GM12865 (cell line): Measurements from ENCODE around the gene SLC25A27.
A peak's percentile ranks its signal among the peaks of the same experiment; 100 is the strongest.

Source experiments
- DNase-seq: peaks from one replicate; pipeline ENCODE4 v3.0.0; 2010; ENCODE audit warnings: low read depth
- H3K4me3 ChIP-seq: 2 replicates; pipeline ENCODE4 v1.5.1; 2011; ENCODE audit warnings: mild to moderate bottlenecking, low read depth, low read length, control low read depth
- CTCF ChIP-seq: IDR thresholded peaks from 2 replicates; pipeline ENCODE4 v1.5.1; 2011; ENCODE audit warnings: low read length, control low read depth, low read depth, inconsistent platforms; ENCODE audit not compliant: insufficient read depth; ENCODE audit errors: missing control alignments

Gene SLC25A27

GRCh38 chr6:46652603-46653438 is at the start of gene SLC25A27, which contains the start of gene CYP39A1:
Gene SLC25A27, plus strand, starts transcription at chr6:46652975. Its CDS starts 218 bp downstream, at chr6:46653193.
Gene CYP39A1, minus strand, starts transcription at chr6:46652818. Its CDS starts 236 bp downstream, at chr6:46652582.
- DNase-seq: peak; percentile 79
- TF ChIP-seq CTCF: no peak
- H3K4me3 ChIP-seq: peak within 1 kb of the TSS; percentile 60

- TF ChIP-seq CTCF: no peak
- DNase-seq: peak; percentile 41
- no peak overlapping the region for H3K4me3 ChIP-seq
These were observed 47.5 kb upstream of the SLC25A27 start for GRCh38 chr6:46605091-46605797.

GRCh38 chr6:46606338-46606737 is 46.4 kb upstream of the SLC25A27 start:
- no peak for TF ChIP-seq CTCF
- DNase-seq: no peak

GRCh38 chr6:46610862-46611553 is 41.8 kb upstream of the SLC25A27 start:
- no peak for TF ChIP-seq CTCF
- no peak overlapping the region for H3K4me3 ChIP-seq
- DNase-seq: no peak

More at GRCh38 chr6:46606338-46606737, 46.4 kb upstream of the SLC25A27 start:
- no peak overlapping the region for H3K4me3 ChIP-seq

GRCh38 chr6:46612645-46613044 is 40.1 kb upstream of the SLC25A27 start:
- no peak overlapping the region for H3K4me3 ChIP-seq
- no peak for DNase-seq
- TF ChIP-seq CTCF: no peak

- H3K4me3 ChIP-seq: no peak overlapping the region
- no peak for DNase-seq
- TF ChIP-seq CTCF: no peak
These were observed 34.0 kb upstream of the SLC25A27 start for GRCh38 chr6:46618726-46619125.
